ENCODE data around the gene B3GNT5. TPM values are rescaled to one million over a fixed set of nuclear protein-coding genes. Genes with fewer than 3 reads are reported as not detected.
A peak's percentile ranks its signal among the peaks of the same experiment; 100 is the strongest.

B3GNT5 gene
- total RNA-seq, 1 donor from 2014 or later = 19.9 TPM

DNA sequence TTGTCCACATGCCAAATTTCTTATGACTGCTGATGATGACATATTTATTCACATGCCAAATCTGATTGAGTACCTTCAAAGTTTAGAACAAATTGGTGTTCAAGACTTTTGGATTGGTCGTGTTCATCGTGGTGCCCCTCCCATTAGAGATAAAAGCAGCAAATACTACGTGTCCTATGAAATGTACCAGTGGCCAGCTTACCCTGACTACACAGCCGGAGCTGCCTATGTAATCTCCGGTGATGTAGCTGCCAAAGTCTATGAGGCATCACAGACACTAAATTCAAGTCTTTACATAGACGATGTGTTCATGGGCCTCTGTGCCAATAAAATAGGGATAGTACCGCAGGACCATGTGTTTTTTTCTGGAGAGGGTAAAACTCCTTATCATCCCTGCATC, 17.3 kb downstream of the B3GNT5 start:
- DNase-seq (ENCODE audit: low spot score) = no peak
- Mint-ChIP-seq H3K4me3 (ENCODE audit: unreplicated experiment) (no peak overlapping the region), H3K27ac (ENCODE audit: unreplicated experiment) (no peak overlapping the region), H3K4me1 (ENCODE audit: low read depth) (peaks cover 16% of the 10 kb centered on the region), H3K36me3 (ENCODE audit: low read depth) (peaks cover 5% of the 10 kb centered on the region), H3K27me3 (ENCODE audit: low read depth) (no peaks in the 10 kb centered on the region), H3K9me3 (ENCODE audit: low read depth) (no peaks in the 10 kb centered on the region)
- TF ChIP-seq, protein P1, sequence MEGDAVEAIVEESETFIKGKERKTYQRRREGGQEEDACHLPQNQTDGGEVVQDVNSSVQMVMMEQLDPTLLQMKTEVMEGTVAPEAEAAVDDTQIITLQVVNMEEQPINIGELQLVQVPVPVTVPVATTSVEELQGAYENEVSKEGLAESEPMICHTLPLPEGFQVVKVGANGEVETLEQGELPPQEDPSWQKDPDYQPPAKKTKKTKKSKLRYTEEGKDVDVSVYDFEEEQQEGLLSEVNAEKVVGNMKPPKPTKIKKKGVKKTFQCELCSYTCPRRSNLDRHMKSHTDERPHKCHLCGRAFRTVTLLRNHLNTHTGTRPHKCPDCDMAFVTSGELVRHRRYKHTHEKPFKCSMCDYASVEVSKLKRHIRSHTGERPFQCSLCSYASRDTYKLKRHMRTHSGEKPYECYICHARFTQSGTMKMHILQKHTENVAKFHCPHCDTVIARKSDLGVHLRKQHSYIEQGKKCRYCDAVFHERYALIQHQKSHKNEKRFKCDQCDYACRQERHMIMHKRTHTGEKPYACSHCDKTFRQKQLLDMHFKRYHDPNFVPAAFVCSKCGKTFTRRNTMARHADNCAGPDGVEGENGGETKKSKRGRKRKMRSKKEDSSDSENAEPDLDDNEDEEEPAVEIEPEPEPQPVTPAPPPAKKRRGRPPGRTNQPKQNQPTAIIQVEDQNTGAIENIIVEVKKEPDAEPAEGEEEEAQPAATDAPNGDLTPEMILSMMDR (IDR thresholded peaks at IDR 0.05) = no peak

DNA sequence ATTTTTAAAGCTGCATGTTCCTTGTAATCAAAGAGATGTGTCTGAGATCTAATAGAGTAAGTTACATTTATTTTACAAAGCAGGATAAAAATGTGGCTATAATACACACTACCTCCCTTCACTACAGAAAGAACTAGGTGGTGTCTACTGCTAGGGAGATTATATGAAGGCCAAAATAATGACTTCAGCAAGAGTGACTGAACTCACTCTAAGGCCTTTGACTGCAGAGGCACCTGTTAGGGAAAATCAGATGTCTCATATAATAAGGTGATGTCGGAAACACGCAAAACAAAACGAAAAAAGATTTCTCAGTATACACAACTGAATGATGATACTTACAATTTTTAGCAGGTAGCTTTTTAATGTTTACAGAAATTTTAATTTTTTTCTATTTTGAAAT, 19.1 kb downstream of the B3GNT5 start:
- Mint-ChIP-seq H3K9me3 (ENCODE audit: low read depth) (no peaks in the 10 kb centered on the region), H3K4me1 (ENCODE audit: low read depth) (peaks cover 23% of the 10 kb centered on the region), H3K27ac (ENCODE audit: unreplicated experiment) (no peak overlapping the region), H3K36me3 (ENCODE audit: low read depth) (peaks cover 5% of the 10 kb centered on the region), H3K27me3 (ENCODE audit: low read depth) (no peaks in the 10 kb centered on the region), H3K4me3 (ENCODE audit: unreplicated experiment) (no peak overlapping the region)
- DNase-seq (ENCODE audit: low spot score) = no peak
- TF ChIP-seq, protein P1 (IDR thresholded peaks at IDR 0.05) = no peak

DNA sequence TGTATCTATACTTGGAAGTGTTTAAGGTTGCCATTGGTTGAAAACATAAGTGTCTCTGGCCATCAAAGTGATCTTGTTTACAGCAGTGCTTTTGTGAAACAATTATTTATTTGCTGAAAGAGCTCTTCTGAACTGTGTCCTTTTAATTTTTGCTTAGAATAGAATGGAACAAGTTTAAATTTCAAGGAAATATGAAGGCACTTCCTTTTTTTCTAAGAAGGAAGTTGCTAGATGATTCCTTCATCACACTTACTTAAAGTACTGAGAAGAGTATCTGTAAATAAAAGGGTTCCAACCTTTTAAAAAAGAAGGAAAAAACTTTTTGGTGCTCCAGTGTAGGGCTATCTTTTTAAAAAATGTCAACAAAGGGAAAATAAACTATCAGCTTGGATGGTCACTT, 19.7 kb downstream of the B3GNT5 start:
- Mint-ChIP-seq H3K4me3 (ENCODE audit: unreplicated experiment) (no peak overlapping the region), H3K27me3 (ENCODE audit: low read depth) (no peaks in the 10 kb centered on the region), H3K27ac (ENCODE audit: unreplicated experiment) (no peak overlapping the region), H3K9me3 (ENCODE audit: low read depth) (no peaks in the 10 kb centered on the region), H3K36me3 (ENCODE audit: low read depth) (peaks cover 5% of the 10 kb centered on the region), H3K4me1 (ENCODE audit: low read depth) (peaks cover 23% of the 10 kb centered on the region)
- TF ChIP-seq, protein P1 (IDR thresholded peaks at IDR 0.05) = no peak
- no peak for DNase-seq (ENCODE audit: low spot score)

DNA sequence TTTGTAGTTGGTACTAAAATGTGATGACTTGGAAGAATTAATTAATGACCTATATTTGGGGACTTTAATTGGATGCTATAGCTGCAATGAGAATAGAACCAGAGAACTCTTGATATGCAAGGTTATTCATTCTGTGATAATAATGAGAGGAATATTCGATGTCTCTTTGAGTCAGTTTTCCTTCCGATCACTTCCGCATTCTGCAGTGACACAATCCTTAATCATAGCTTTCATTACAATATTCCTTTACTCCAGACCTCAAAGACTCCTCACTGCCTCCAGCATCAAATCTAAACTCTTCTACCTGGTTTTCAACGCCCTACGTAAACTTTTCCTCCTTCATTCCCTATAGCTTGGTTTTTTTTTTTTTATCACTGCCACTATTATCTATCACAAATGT, 21.6 kb downstream of the B3GNT5 start:
- no peak overlapping the region for H3K27ac Mint-ChIP-seq (ENCODE audit: unreplicated experiment)
- H3K9me3 Mint-ChIP-seq (ENCODE audit: low read depth) = no peaks in the 10 kb centered on the region
- no peaks in the 10 kb centered on the region for H3K27me3 Mint-ChIP-seq (ENCODE audit: low read depth)
- H3K36me3 Mint-ChIP-seq (ENCODE audit: low read depth) = peaks cover 5% of the 10 kb centered on the region
- H3K4me3 Mint-ChIP-seq (ENCODE audit: unreplicated experiment) = no peak overlapping the region
- peaks cover 20% of the 10 kb centered on the region for H3K4me1 Mint-ChIP-seq (ENCODE audit: low read depth)
- TF ChIP-seq, protein P1 (IDR thresholded peaks at IDR 0.05) = no peak
- no peak for DNase-seq (ENCODE audit: low spot score)

DNA sequence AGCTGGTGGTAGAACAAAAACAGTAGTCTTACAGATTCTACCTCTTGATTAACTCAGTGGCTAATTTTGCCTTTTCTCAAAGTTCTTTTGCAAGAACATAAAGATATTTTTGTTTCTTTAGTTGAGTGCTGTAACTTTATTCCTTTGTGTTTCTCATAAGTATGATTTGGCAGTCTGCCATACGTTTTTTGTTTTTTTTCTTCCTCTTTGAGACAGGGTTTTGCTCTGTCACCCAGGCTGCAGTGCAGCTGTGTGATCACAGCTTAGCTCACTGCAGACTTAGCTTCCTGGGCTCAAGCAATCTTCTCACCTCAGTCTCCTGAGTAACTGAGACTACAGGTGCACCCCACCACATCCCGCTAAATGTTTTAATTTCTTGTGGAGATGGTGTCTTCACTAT, 22.4 kb downstream of the B3GNT5 start:
- Mint-ChIP-seq H3K27me3 (ENCODE audit: low read depth) (no peaks in the 10 kb centered on the region), H3K36me3 (ENCODE audit: low read depth) (no peaks in the 10 kb centered on the region), H3K9me3 (ENCODE audit: low read depth) (no peaks in the 10 kb centered on the region), H3K4me1 (ENCODE audit: low read depth) (peaks cover 20% of the 10 kb centered on the region), H3K4me3 (ENCODE audit: unreplicated experiment) (no peak overlapping the region), H3K27ac (ENCODE audit: unreplicated experiment) (peak overlapping the region; percentile 86)
- no peak for DNase-seq (ENCODE audit: low spot score)
- TF ChIP-seq, protein P1 (IDR thresholded peaks at IDR 0.05) = no peak
